Measurements from ENCODE around the gene COP1.

Gene COP1

DNA sequence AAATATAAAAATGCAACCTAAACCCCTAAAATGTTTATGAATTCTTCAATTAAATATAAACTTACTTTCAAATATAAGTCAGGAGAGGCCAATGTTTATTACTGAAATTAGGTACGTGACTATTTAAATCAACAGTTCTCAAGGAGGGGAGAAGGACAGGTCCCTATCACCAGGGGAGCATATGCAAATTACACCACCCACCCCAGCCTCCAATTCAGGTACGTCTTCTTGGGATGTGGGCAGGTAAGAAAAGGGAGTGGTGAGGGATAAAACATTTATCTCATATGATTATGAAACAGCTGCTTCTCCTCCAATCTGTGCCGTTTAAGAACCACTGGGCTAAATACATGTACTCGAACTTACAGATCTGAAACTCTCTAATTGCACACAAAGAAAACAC lies 3.4 kb downstream of the COP1 start:
- H3K27me3 ChIP-seq (ENCODE audit: control insufficient read depth, insufficient read depth, low read length) = no peaks in the 10 kb centered on the region
- H3K4me1 ChIP-seq = peaks cover 3% of the 10 kb centered on the region
- peaks cover 16% of the 10 kb centered on the region for H3K79me2 ChIP-seq
- no peak overlapping the region for H2AFZ ChIP-seq
- no peaks in the 10 kb centered on the region for H3K9me3 ChIP-seq (ENCODE audit: control insufficient read depth, low read length)
- H3K4me3 ChIP-seq (ENCODE audit: low read depth, low read length) = no peak overlapping the region
- no peak overlapping the region for H3K27ac ChIP-seq
- no peak for TF ChIP-seq CTCF (IDR thresholded peaks at IDR 0.05)
- no peaks in the 10 kb centered on the region for H3K36me3 ChIP-seq (ENCODE audit: control insufficient read depth, insufficient read depth, low read length)
- H3K4me2 ChIP-seq (ENCODE audit: low read length) = no peak overlapping the region
- no peak overlapping the region for H3K9ac ChIP-seq

GRCh38 chr1:176201568-176201967 lies 5.5 kb downstream of the COP1 start:
- Histone ChIP-seq H3K4me3 (ENCODE audit: low read depth, low read length) (no peak overlapping the region), H3K27me3 (ENCODE audit: control insufficient read depth, insufficient read depth, low read length) (no peaks in the 10 kb centered on the region), H3K27ac (no peak overlapping the region), H3K9ac (no peak overlapping the region), H3K4me2 (ENCODE audit: low read length) (no peak overlapping the region), H3K4me1 (peaks cover 3% of the 10 kb centered on the region), H3K36me3 (ENCODE audit: control insufficient read depth, insufficient read depth, low read length) (no peaks in the 10 kb centered on the region), H2AFZ (no peak overlapping the region), H3K9me3 (ENCODE audit: control insufficient read depth, low read length) (no peaks in the 10 kb centered on the region), H3K79me2 (peaks cover 22% of the 10 kb centered on the region)
- no peak for TF ChIP-seq CTCF (IDR thresholded peaks at IDR 0.05)

GRCh38 chr1:176199707-176200106 lies 7.4 kb downstream of the COP1 start:
- H3K4me1 ChIP-seq = no peaks in the 10 kb centered on the region
- TF ChIP-seq CTCF (IDR thresholded peaks at IDR 0.05) = no peak
- no peak overlapping the region for H3K4me3 ChIP-seq (ENCODE audit: low read depth, low read length)
- H2AFZ ChIP-seq = no peak overlapping the region
- H3K4me2 ChIP-seq (ENCODE audit: low read length) = no peak overlapping the region
- H3K27ac ChIP-seq = no peak overlapping the region
- peaks cover 16% of the 10 kb centered on the region for H3K79me2 ChIP-seq
- H3K27me3 ChIP-seq (ENCODE audit: control insufficient read depth, insufficient read depth, low read length) = no peaks in the 10 kb centered on the region
- no peaks in the 10 kb centered on the region for H3K36me3 ChIP-seq (ENCODE audit: control insufficient read depth, insufficient read depth, low read length)
- H3K9me3 ChIP-seq (ENCODE audit: control insufficient read depth, low read length) = no peaks in the 10 kb centered on the region
- no peak overlapping the region for H3K9ac ChIP-seq

GRCh38 chr1:176198413-176198812 lies 8.7 kb downstream of the COP1 start:
- H3K79me2 ChIP-seq = peaks cover 18% of the 10 kb centered on the region
- H3K27ac ChIP-seq = no peak overlapping the region
- no peak overlapping the region for H3K9ac ChIP-seq
- H3K27me3 ChIP-seq (ENCODE audit: control insufficient read depth, insufficient read depth, low read length) = no peaks in the 10 kb centered on the region
- no peak overlapping the region for H3K4me2 ChIP-seq (ENCODE audit: low read length)
- no peaks in the 10 kb centered on the region for H3K9me3 ChIP-seq (ENCODE audit: control insufficient read depth, low read length)
- H3K4me3 ChIP-seq (ENCODE audit: low read depth, low read length) = no peak overlapping the region
- H2AFZ ChIP-seq = no peak overlapping the region
- no peak for TF ChIP-seq CTCF (IDR thresholded peaks at IDR 0.05)
- H3K4me1 ChIP-seq = no peaks in the 10 kb centered on the region
- no peaks in the 10 kb centered on the region for H3K36me3 ChIP-seq (ENCODE audit: control insufficient read depth, insufficient read depth, low read length)

GRCh38 chr1:176196728-176197127 lies 10.4 kb downstream of the COP1 start:
- Histone ChIP-seq H3K36me3 (ENCODE audit: control insufficient read depth, insufficient read depth, low read length) (no peaks in the 10 kb centered on the region), H2AFZ (no peak overlapping the region), H3K4me2 (ENCODE audit: low read length) (no peak overlapping the region), H3K4me3 (ENCODE audit: low read depth, low read length) (no peak overlapping the region), H3K27me3 (ENCODE audit: control insufficient read depth, insufficient read depth, low read length) (no peaks in the 10 kb centered on the region), H3K9ac (no peak overlapping the region), H3K9me3 (ENCODE audit: control insufficient read depth, low read length) (no peaks in the 10 kb centered on the region), H3K4me1 (no peaks in the 10 kb centered on the region), H3K79me2 (peaks cover 17% of the 10 kb centered on the region), H3K27ac (no peak overlapping the region)
- no peak for TF ChIP-seq CTCF (IDR thresholded peaks at IDR 0.05)
